Measurements from ENCODE around the gene NEK2.
"Not testable (repeated sequence)": the region's sequence is repeated elsewhere in the genome, so short reads cannot be mapped to it uniquely, and the experiment has no call there.

The NEK2 gene

GRCh38 chr1:211627259-211627658 lies 48.2 kb downstream of the NEK2 start:
- Histone ChIP-seq H3K36me3 (ENCODE audit: control insufficient read depth in 1 of 2, insufficient read depth in 2 of 2, low read length in 2 of 2) (no peaks in the 10 kb centered on the region), H3K27ac (ENCODE audit: low read depth, low read length) (no peak overlapping the region), H3K27me3 (ENCODE audit: control insufficient read depth in 1 of 2, insufficient read depth in 2 of 2, low read length in 2 of 2) (no peaks in the 10 kb centered on the region)

DNA sequence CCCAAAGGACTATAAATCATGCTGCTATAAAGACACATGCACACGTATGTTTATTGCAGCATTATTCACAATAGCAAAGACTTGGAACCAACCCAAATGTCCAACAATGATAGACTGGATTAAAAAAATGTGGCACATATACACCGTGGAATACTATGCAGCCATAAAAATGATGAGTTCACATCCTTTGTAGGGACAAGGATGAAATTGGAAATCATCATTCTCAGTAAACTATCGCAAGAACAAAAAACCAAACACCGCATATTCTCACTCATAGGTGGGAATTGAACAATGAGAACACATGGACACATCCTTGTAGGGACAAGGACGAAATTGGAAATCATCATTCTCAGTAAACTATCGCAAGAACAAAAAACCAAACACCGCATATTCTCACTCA lies 49.6 kb downstream of the NEK2 start:
- H3K9ac ChIP-seq (ENCODE audit: low read depth in 1 of 2, low read length in 2 of 2); H3K27me3 ChIP-seq (ENCODE audit: control insufficient read depth in 1 of 2, insufficient read depth in 2 of 2, low read length in 2 of 2); H3K9me3 ChIP-seq (ENCODE audit: control insufficient read depth in 1 of 2, low read length in 2 of 2); H3K4me3 ChIP-seq (ENCODE audit: low read depth in 1 of 2, low read length in 2 of 2); H3K27ac ChIP-seq (ENCODE audit: low read depth, low read length); H3K4me1 ChIP-seq (ENCODE audit: control insufficient read depth in 1 of 2, insufficient read depth in 2 of 2, low read length in 2 of 2); H3K36me3 ChIP-seq (ENCODE audit: control insufficient read depth in 1 of 2, insufficient read depth in 2 of 2, low read length in 2 of 2): not testable (repeated sequence)

More at GRCh38 chr1:211627259-211627658, 48.2 kb downstream of the NEK2 start:
- H3K9ac ChIP-seq (ENCODE audit: low read depth in 1 of 2, low read length in 2 of 2) = no peak overlapping the region
- peaks cover 3 to 9% of the 10 kb centered on the region in 2 donors for H3K4me1 ChIP-seq (ENCODE audit: control insufficient read depth in 1 of 2, insufficient read depth in 2 of 2, low read length in 2 of 2)
- no peaks in the 10 kb centered on the region for H3K9me3 ChIP-seq (ENCODE audit: control insufficient read depth in 1 of 2, low read length in 2 of 2)
- no peak overlapping the region for H3K4me3 ChIP-seq (ENCODE audit: low read depth in 1 of 2, low read length in 2 of 2)

DNA sequence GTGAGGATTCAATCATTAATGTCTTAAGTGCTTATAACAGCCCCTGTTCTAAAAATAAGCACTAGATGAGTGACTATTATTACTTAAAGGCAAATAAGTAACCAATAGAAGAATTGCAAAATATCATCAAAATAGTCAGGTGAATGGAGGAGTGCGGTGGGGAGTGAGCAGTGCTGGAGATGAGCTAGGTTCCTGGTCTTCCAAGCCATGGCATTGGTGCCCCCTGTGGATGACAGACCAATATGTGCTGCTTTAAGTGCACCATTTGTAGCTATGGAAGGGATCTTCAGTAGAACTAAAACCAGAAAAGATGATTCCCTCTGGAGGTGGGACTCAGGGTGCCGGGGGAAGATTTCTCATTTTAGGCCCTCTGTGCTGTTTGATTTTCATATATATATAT lies 50.4 kb downstream of the NEK2 start:
- H3K4me3 ChIP-seq (ENCODE audit: low read depth in 1 of 2, low read length in 2 of 2) = no peak overlapping the region

GRCh38 chr1:211623515-211623914 lies 51.9 kb downstream of the NEK2 start:
- H3K4me3 ChIP-seq (ENCODE audit: low read depth in 1 of 2, low read length in 2 of 2) = no peak overlapping the region
- H3K36me3 ChIP-seq (ENCODE audit: control insufficient read depth in 1 of 2, insufficient read depth in 2 of 2, low read length in 2 of 2) = no peaks in the 10 kb centered on the region
- H3K9ac ChIP-seq (ENCODE audit: low read depth in 1 of 2, low read length in 2 of 2) = no peak overlapping the region
- no peaks in the 10 kb centered on the region for H3K27me3 ChIP-seq (ENCODE audit: control insufficient read depth in 1 of 2, insufficient read depth in 2 of 2, low read length in 2 of 2)
- no peaks in the 10 kb centered on the region for H3K9me3 ChIP-seq (ENCODE audit: control insufficient read depth in 1 of 2, low read length in 2 of 2)
- H3K4me1 ChIP-seq (ENCODE audit: control insufficient read depth in 1 of 2, insufficient read depth in 2 of 2, low read length in 2 of 2) = peaks cover 0 to 3% of the 10 kb centered on the region in 2 donors
- H3K27ac ChIP-seq (ENCODE audit: low read depth, low read length) = no peak overlapping the region

More for the DNA sequence above, 50.4 kb downstream of the NEK2 start:
- peaks cover under 1 to 3% of the 10 kb centered on the region in 2 donors for H3K4me1 ChIP-seq (ENCODE audit: control insufficient read depth in 1 of 2, insufficient read depth in 2 of 2, low read length in 2 of 2)
- no peaks in the 10 kb centered on the region for H3K36me3 ChIP-seq (ENCODE audit: control insufficient read depth in 1 of 2, insufficient read depth in 2 of 2, low read length in 2 of 2)
- H3K27me3 ChIP-seq (ENCODE audit: control insufficient read depth in 1 of 2, insufficient read depth in 2 of 2, low read length in 2 of 2) = no peaks in the 10 kb centered on the region
- H3K9me3 ChIP-seq (ENCODE audit: control insufficient read depth in 1 of 2, low read length in 2 of 2) = no peaks in the 10 kb centered on the region
- H3K9ac ChIP-seq (ENCODE audit: low read depth in 1 of 2, low read length in 2 of 2) = no peak overlapping the region
- no peak overlapping the region for H3K27ac ChIP-seq (ENCODE audit: low read depth, low read length)

- H3K27me3 ChIP-seq (ENCODE audit: control insufficient read depth in 1 of 2, insufficient read depth in 2 of 2, low read length in 2 of 2) = no peaks in the 10 kb centered on the region
- no peaks in the 10 kb centered on the region for H3K9me3 ChIP-seq (ENCODE audit: control insufficient read depth in 1 of 2, low read length in 2 of 2)
- H3K4me3 ChIP-seq (ENCODE audit: low read depth in 1 of 2, low read length in 2 of 2) = no peak overlapping the region
- H3K9ac ChIP-seq (ENCODE audit: low read depth in 1 of 2, low read length in 2 of 2) = no peak overlapping the region
- no peaks in the 10 kb centered on the region for H3K36me3 ChIP-seq (ENCODE audit: control insufficient read depth in 1 of 2, insufficient read depth in 2 of 2, low read length in 2 of 2)
- peaks cover 0 to 3% of the 10 kb centered on the region in 2 donors for H3K4me1 ChIP-seq (ENCODE audit: control insufficient read depth in 1 of 2, insufficient read depth in 2 of 2, low read length in 2 of 2)
- H3K27ac ChIP-seq (ENCODE audit: low read depth, low read length) = no peak overlapping the region
Observed at GRCh38 chr1:211621447-211622198, 53.8 kb downstream of the NEK2 start.

GRCh38 chr1:211620097-211620496 lies 55.3 kb downstream of the NEK2 start:
- H3K27me3 ChIP-seq (ENCODE audit: control insufficient read depth in 1 of 2, insufficient read depth in 2 of 2, low read length in 2 of 2) = no peaks in the 10 kb centered on the region
- H3K9ac ChIP-seq (ENCODE audit: low read depth in 1 of 2, low read length in 2 of 2) = no peak overlapping the region
- H3K27ac ChIP-seq (ENCODE audit: low read depth, low read length) = no peak overlapping the region
- peaks cover 0 to 3% of the 10 kb centered on the region in 2 donors for H3K4me1 ChIP-seq (ENCODE audit: control insufficient read depth in 1 of 2, insufficient read depth in 2 of 2, low read length in 2 of 2)
- H3K36me3 ChIP-seq (ENCODE audit: control insufficient read depth in 1 of 2, insufficient read depth in 2 of 2, low read length in 2 of 2) = no peaks in the 10 kb centered on the region
- H3K4me3 ChIP-seq (ENCODE audit: low read depth in 1 of 2, low read length in 2 of 2) = no peak overlapping the region
- H3K9me3 ChIP-seq (ENCODE audit: control insufficient read depth in 1 of 2, low read length in 2 of 2) = no peaks in the 10 kb centered on the region

- H3K27ac ChIP-seq (ENCODE audit: low read depth, low read length) = no peak overlapping the region
- no peaks in the 10 kb centered on the region for H3K36me3 ChIP-seq (ENCODE audit: control insufficient read depth in 1 of 2, insufficient read depth in 2 of 2, low read length in 2 of 2)
- H3K4me3 ChIP-seq (ENCODE audit: low read depth in 1 of 2, low read length in 2 of 2) = no peak overlapping the region
- no peaks in the 10 kb centered on the region for H3K27me3 ChIP-seq (ENCODE audit: control insufficient read depth in 1 of 2, insufficient read depth in 2 of 2, low read length in 2 of 2)
- H3K9me3 ChIP-seq (ENCODE audit: control insufficient read depth in 1 of 2, low read length in 2 of 2) = no peaks in the 10 kb centered on the region
- no peak overlapping the region for H3K9ac ChIP-seq (ENCODE audit: low read depth in 1 of 2, low read length in 2 of 2)
- peaks cover 0 to 9% of the 10 kb centered on the region in 2 donors for H3K4me1 ChIP-seq (ENCODE audit: control insufficient read depth in 1 of 2, insufficient read depth in 2 of 2, low read length in 2 of 2)
Observed at GRCh38 chr1:211619033-211619996, 56.1 kb downstream of the NEK2 start.

- Histone ChIP-seq H3K4me3 (ENCODE audit: low read depth in 1 of 2, low read length in 2 of 2) (no peak overlapping the region), H3K27ac (ENCODE audit: low read depth, low read length) (no peak overlapping the region), H3K4me1 (ENCODE audit: control insufficient read depth in 1 of 2, insufficient read depth in 2 of 2, low read length in 2 of 2) (peaks cover 13 to 15% of the 10 kb centered on the region in 2 donors), H3K9me3 (ENCODE audit: control insufficient read depth in 1 of 2, low read length in 2 of 2) (no peaks in the 10 kb centered on the region), H3K27me3 (ENCODE audit: control insufficient read depth in 1 of 2, insufficient read depth in 2 of 2, low read length in 2 of 2) (no peaks in the 10 kb centered on the region), H3K36me3 (ENCODE audit: control insufficient read depth in 1 of 2, insufficient read depth in 2 of 2, low read length in 2 of 2) (no peaks in the 10 kb centered on the region), H3K9ac (ENCODE audit: low read depth in 1 of 2, low read length in 2 of 2) (no peak overlapping the region)
Observed at GRCh38 chr1:211616965-211617297, 58.5 kb downstream of the NEK2 start.

GRCh38 chr1:211616231-211616964 lies 59.0 kb downstream of the NEK2 start:
- Histone ChIP-seq H3K9me3 (ENCODE audit: control insufficient read depth in 1 of 2, low read length in 2 of 2) (no peaks in the 10 kb centered on the region), H3K27me3 (ENCODE audit: control insufficient read depth in 1 of 2, insufficient read depth in 2 of 2, low read length in 2 of 2) (no peaks in the 10 kb centered on the region), H3K36me3 (ENCODE audit: control insufficient read depth in 1 of 2, insufficient read depth in 2 of 2, low read length in 2 of 2) (no peaks in the 10 kb centered on the region), H3K9ac (ENCODE audit: low read depth in 1 of 2, low read length in 2 of 2) (no peak overlapping the region), H3K27ac (ENCODE audit: low read depth, low read length) (no peak overlapping the region), H3K4me3 (ENCODE audit: low read depth in 1 of 2, low read length in 2 of 2) (no peak overlapping the region), H3K4me1 (ENCODE audit: control insufficient read depth in 1 of 2, insufficient read depth in 2 of 2, low read length in 2 of 2) (peaks cover 13 to 15% of the 10 kb centered on the region in 2 donors)

DNA sequence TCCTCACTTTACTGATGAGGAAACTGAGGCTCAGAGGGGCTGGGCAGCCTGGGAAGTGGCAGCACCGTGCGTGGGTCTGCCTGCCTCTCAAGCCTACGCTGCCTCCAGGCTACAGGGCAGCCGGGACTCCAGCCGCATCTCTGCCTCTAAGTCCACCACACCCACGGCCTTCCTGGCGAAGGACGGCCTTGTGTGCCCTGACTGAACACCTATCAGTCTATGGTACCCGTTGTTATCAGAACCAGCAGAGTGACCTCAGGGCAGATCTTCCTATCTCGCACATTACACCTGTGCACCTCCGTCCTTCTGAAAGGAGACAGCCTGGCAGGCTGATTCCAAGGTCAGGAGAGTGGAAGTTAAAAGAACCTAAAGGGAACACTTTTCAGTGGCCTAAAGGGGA lies 60.8 kb downstream of the NEK2 start:
- H3K9me3 ChIP-seq (ENCODE audit: control insufficient read depth in 1 of 2, low read length in 2 of 2) = no peaks in the 10 kb centered on the region
- H3K9ac ChIP-seq (ENCODE audit: low read depth in 1 of 2, low read length in 2 of 2) = no peak overlapping the region
- no peaks in the 10 kb centered on the region for H3K27me3 ChIP-seq (ENCODE audit: control insufficient read depth in 1 of 2, insufficient read depth in 2 of 2, low read length in 2 of 2)
- H3K4me1 ChIP-seq (ENCODE audit: control insufficient read depth in 1 of 2, insufficient read depth in 2 of 2, low read length in 2 of 2) = peaks cover 19 to 24% of the 10 kb centered on the region in 2 donors
- no peak overlapping the region for H3K4me3 ChIP-seq (ENCODE audit: low read depth in 1 of 2, low read length in 2 of 2)
- no peaks in the 10 kb centered on the region for H3K36me3 ChIP-seq (ENCODE audit: control insufficient read depth in 1 of 2, insufficient read depth in 2 of 2, low read length in 2 of 2)
- H3K27ac ChIP-seq (ENCODE audit: low read depth, low read length) = no peak overlapping the region

Data from duodenal mucosa (tissue), 2 donors.